ENCODE results near the gene HECTD4.

DNA sequence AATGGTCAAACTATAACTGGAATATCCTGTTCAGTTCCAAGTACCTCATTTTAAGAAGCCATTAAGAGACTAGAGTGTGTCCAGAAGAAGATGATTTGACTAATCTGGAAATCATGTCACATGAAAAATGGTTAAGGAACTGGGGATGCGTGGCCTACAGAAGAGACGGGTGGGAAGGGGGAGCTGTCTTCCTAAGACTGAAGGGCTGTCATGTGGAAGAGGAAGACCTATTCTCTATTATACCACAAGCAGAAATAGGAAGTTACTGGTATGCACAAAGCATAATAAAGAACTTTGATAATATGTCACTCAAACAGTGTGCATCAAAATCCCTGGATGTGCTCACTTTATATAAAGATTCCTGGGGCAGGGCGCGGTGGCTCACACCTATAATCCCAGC lies 50.3 kb downstream of the HECTD4 start:
- TF ChIP-seq, protein P1, sequence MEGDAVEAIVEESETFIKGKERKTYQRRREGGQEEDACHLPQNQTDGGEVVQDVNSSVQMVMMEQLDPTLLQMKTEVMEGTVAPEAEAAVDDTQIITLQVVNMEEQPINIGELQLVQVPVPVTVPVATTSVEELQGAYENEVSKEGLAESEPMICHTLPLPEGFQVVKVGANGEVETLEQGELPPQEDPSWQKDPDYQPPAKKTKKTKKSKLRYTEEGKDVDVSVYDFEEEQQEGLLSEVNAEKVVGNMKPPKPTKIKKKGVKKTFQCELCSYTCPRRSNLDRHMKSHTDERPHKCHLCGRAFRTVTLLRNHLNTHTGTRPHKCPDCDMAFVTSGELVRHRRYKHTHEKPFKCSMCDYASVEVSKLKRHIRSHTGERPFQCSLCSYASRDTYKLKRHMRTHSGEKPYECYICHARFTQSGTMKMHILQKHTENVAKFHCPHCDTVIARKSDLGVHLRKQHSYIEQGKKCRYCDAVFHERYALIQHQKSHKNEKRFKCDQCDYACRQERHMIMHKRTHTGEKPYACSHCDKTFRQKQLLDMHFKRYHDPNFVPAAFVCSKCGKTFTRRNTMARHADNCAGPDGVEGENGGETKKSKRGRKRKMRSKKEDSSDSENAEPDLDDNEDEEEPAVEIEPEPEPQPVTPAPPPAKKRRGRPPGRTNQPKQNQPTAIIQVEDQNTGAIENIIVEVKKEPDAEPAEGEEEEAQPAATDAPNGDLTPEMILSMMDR (conservative IDR thresholded peaks at IDR 0.05; ENCODE audit: low read length) = no peak
- TF ChIP-seq EZH2phosphoT487 (IDR thresholded peaks at IDR 0.05; ENCODE audit: borderline replicate concordance) = no peak

Measured in Loucy (cell line).